ENCODE measurements around the gene CEACAM20.

The CEACAM20 gene

GRCh38 chr19:44573183-44573582 lies 43.7 kb upstream of the CEACAM20 start:
- DNase-seq (ENCODE audit: low read depth, low spot score) = no peak
- CTCF ChIA-PET = interaction anchor here (1.0 to 2.5 kb wide), 7 partner anchors 9 to 230 kb away, joined by 3 to 11 read pairs (median 7); no protein-coding TSS in a partner anchor
- POLR2A ChIA-PET = no interaction called here
- no peak overlapping the region for H3K4me3 ChIP-seq (ENCODE audit: low read depth, low read length)
- no peak for TF ChIP-seq CTCF (IDR thresholded peaks at IDR 0.05; ENCODE audit: insufficient read depth, low read length, missing control alignments)

GRCh38 chr19:44572581-44572900 lies 43.1 kb upstream of the CEACAM20 start:
- H3K4me3 ChIP-seq (ENCODE audit: low read depth, low read length) = no peak overlapping the region
- CTCF ChIA-PET = interaction anchor here (0.6 to 6.2 kb wide), 6 partner anchors 57 to 273 kb away, joined by 3 to 121 read pairs (median 10); partner anchors contain the start of gene NECTIN2
- no peak for TF ChIP-seq CTCF (IDR thresholded peaks at IDR 0.05; ENCODE audit: insufficient read depth, low read length, missing control alignments)
- DNase-seq (ENCODE audit: low read depth, low spot score) = no peak
- POLR2A ChIA-PET = no interaction called here

GRCh38 chr19:44571830-44572580 lies 42.5 kb upstream of the CEACAM20 start:
- ChIA-PET CTCF (interaction anchor here (0.6 to 6.2 kb wide), 30 partner anchors 8 to 380 kb away, joined by 3 to 121 read pairs (median 7); partner anchors contain the start of genes BCAM and NECTIN2), POLR2A (interaction anchor here (0.9 kb wide), 1 partner anchor 85 kb away, joined by 3 read pairs; no protein-coding TSS in a partner anchor)
- TF ChIP-seq CTCF (IDR thresholded peaks at IDR 0.05; ENCODE audit: insufficient read depth, low read length, missing control alignments) = no peak
- DNase-seq (ENCODE audit: low read depth, low spot score) = no peak
- no peak overlapping the region for H3K4me3 ChIP-seq (ENCODE audit: low read depth, low read length)

- TF ChIP-seq CTCF (IDR thresholded peaks at IDR 0.05; ENCODE audit: insufficient read depth, low read length, missing control alignments) = peak; percentile 54
- ChIA-PET CTCF (interaction anchor here (0.6 to 6.2 kb wide), 65 partner anchors 9 to 381 kb away, joined by 3 to 121 read pairs (median 5); partner anchors contain the start of genes BCAM, CEACAM20, NECTIN2 and PVR), POLR2A (interaction anchor here (0.7 to 0.9 kb wide), 2 partner anchors 86 to 283 kb away, joined by 3 read pairs; no protein-coding TSS in a partner anchor)
- peak; percentile 34 for DNase-seq (ENCODE audit: low read depth, low spot score)
- H3K4me3 ChIP-seq (ENCODE audit: low read depth, low read length) = no peak overlapping the region
Measured at GRCh38 chr19:44570984-44571684, 41.7 kb upstream of the CEACAM20 start.

GRCh38 chr19:44570603-44570983 lies 41.1 kb upstream of the CEACAM20 start:
- no peak overlapping the region for H3K4me3 ChIP-seq (ENCODE audit: low read depth, low read length)
- no peak for TF ChIP-seq CTCF (IDR thresholded peaks at IDR 0.05; ENCODE audit: insufficient read depth, low read length, missing control alignments)
- no peak for DNase-seq (ENCODE audit: low read depth, low spot score)
- CTCF ChIA-PET = interaction anchor here (0.6 to 6.2 kb wide), 63 partner anchors 9 to 381 kb away, joined by 3 to 121 read pairs (median 5); partner anchors contain the start of genes BCAM, CEACAM20, NECTIN2 and PVR
- POLR2A ChIA-PET = interaction anchor here (0.7 kb wide), 1 partner anchor 283 kb away, joined by 3 read pairs; no protein-coding TSS in a partner anchor

- DNase-seq (ENCODE audit: low read depth, low spot score) = no peak
- TF ChIP-seq CTCF (IDR thresholded peaks at IDR 0.05; ENCODE audit: insufficient read depth, low read length, missing control alignments) = no peak
- POLR2A ChIA-PET = no interaction called here
- CTCF ChIA-PET = interaction anchor here (6.2 kb wide), 1 partner anchor 88 kb away, joined by 121 read pairs; no protein-coding TSS in a partner anchor
- no peak overlapping the region for H3K4me3 ChIP-seq (ENCODE audit: low read depth, low read length)
Measured at GRCh38 chr19:44567745-44568144, 38.3 kb upstream of the CEACAM20 start.
